ENCODE data around the gene CTBP2. TPM values are rescaled to one million over a fixed set of nuclear protein-coding genes. Genes with fewer than 3 reads are reported as not detected.

Gene CTBP2
- total and polyA plus RNA-seq, 10 of the 15 experiments (the other 5 are each of a cell fraction or from before 2014, with no cell fraction given), result 0.02 to 0.72 (median 0.06) TPM; not detected in 2

- Histone ChIP-seq H3K4me1 (ENCODE audit: control insufficient read depth, insufficient read depth, low read length) (peaks cover 17% of the 10 kb centered on the region), H3K36me3 (ENCODE audit: control insufficient read depth in 2 of 2, insufficient read depth in 2 of 2, low read length in 1 of 2) (peaks cover 0 to 4% of the 10 kb centered on the region in 2 experiments; a peak in 2 of 4 replicates), H2AFZ (ENCODE audit: control insufficient read depth, low read depth, low read length) (no peak overlapping the region), H3K4me2 (ENCODE audit: control insufficient read depth, insufficient read depth) (no peak overlapping the region), H3K4me3 (no peak overlapping the region), H3K9me3 (replicated peaks; ENCODE audit: control insufficient read depth, insufficient read depth, low read length) (no peaks in the 10 kb centered on the region), H3K79me2 (ENCODE audit: control insufficient read depth, insufficient read depth, low read length) (peaks cover 17% of the 10 kb centered on the region), H4K20me1 (ENCODE audit: control insufficient read depth, insufficient read depth) (no peaks in the 10 kb centered on the region), H3K27me3 (replicated peaks in 1 of 2; ENCODE audit: control insufficient read depth in 2 of 2, insufficient read depth in 2 of 2, low read length in 1 of 2) (no peaks in the 10 kb centered on the region), H3K9ac (ENCODE audit: control insufficient read depth, insufficient read depth, low read length) (no peak overlapping the region), H3K27ac (ENCODE audit: control insufficient read depth, insufficient read depth) (no peak overlapping the region)
- SMC1A ChIA-PET (ENCODE audit: uncharacterized antibody, unreplicated experiment), result no interaction called here
- intact Hi-C loops (cut with micrococcal nuclease; ENCODE audit: unreplicated experiment), result loop anchor here (5.0 kb wide), 1 partner anchor 47 kb away; no protein-coding TSS in a partner anchor
- in situ Hi-C loops (cut with MboI), result no loop called here
- POLR2A ChIA-PET, result no interaction called here
- ATAC-seq (no peak), FAIRE-seq (no peak), DNase-seq (ENCODE audit: low read depth, low spot score) (no peak)
- RAD21 ChIA-PET (ENCODE audit: unreplicated experiment), result no interaction called here
- BruUV-seq (replicated peaks), result no TSS peak
- CTCF ChIA-PET, result interaction anchor here (1.0 kb wide), 1 partner anchor 36 kb away, joined by 3 read pairs; no protein-coding TSS in a partner anchor
- WGBS (ENCODE audit: insufficient coverage, insufficient replicate concordance, low lambda C conversion rate, missing lambda C conversion rate), result 83% methylated on average over 7 of the region's 7 CpGs
- TF ChIP-seq MTA2 (IDR thresholded peaks at IDR 0.05; ENCODE audit: low read depth), result no peak
- no peak for TF ChIP-seq TAF1 (IDR thresholded peaks at IDR 0.05; ENCODE audit: borderline replicate concordance, low read depth, low read length)
- no peak for TF ChIP-seq CHD1 (IDR thresholded peaks at IDR 0.05; ENCODE audit: low read depth, low read length)
- TF ChIP-seq RFX5 (IDR thresholded peaks at IDR 0.05; ENCODE audit: low read depth, low read length), result no peak
- TF ChIP-seq SIN3A (IDR thresholded peaks at IDR 0.05; ENCODE audit: low read depth, low read length), result no peak
- TF ChIP-seq, protein P1, sequence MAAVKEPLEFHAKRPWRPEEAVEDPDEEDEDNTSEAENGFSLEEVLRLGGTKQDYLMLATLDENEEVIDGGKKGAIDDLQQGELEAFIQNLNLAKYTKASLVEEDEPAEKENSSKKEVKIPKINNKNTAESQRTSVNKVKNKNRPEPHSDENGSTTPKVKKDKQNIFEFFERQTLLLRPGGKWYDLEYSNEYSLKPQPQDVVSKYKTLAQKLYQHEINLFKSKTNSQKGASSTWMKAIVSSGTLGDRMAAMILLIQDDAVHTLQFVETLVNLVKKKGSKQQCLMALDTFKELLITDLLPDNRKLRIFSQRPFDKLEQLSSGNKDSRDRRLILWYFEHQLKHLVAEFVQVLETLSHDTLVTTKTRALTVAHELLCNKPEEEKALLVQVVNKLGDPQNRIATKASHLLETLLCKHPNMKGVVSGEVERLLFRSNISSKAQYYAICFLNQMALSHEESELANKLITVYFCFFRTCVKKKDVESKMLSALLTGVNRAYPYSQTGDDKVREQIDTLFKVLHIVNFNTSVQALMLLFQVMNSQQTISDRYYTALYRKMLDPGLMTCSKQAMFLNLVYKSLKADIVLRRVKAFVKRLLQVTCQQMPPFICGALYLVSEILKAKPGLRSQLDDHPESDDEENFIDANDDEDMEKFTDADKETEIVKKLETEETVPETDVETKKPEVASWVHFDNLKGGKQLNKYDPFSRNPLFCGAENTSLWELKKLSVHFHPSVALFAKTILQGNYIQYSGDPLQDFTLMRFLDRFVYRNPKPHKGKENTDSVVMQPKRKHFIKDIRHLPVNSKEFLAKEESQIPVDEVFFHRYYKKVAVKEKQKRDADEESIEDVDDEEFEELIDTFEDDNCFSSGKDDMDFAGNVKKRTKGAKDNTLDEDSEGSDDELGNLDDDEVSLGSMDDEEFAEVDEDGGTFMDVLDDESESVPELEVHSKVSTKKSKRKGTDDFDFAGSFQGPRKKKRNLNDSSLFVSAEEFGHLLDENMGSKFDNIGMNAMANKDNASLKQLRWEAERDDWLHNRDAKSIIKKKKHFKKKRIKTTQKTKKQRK (IDR thresholded peaks at IDR 0.05; ENCODE audit: low read depth, low read length), result no peak
- TF ChIP-seq NFXL1 (IDR thresholded peaks at IDR 0.05; ENCODE audit: borderline replicate concordance), result no peak
- TF ChIP-seq KLF5 (IDR thresholded peaks at IDR 0.05; ENCODE audit: partially characterized antibody), result no peak
- no peak for TF ChIP-seq NR2F1 (conservative IDR thresholded peaks at IDR 0.05)
- TF ChIP-seq NFYB (IDR thresholded peaks at IDR 0.05; ENCODE audit: insufficient read depth, low read depth, low read length), result no peak
- TF ChIP-seq RCOR1 (conservative IDR thresholded peaks at IDR 0.05; ENCODE audit: low read depth, low read length), result no peak
- no peak for TF ChIP-seq SREBF1 (IDR thresholded peaks at IDR 0.05; ENCODE audit: low read length)
- TF ChIP-seq SPI1 (IDR thresholded peaks at IDR 0.05; ENCODE audit: borderline replicate concordance, insufficient read depth, low read depth, low read length), result no peak
- TF ChIP-seq SRF (IDR thresholded peaks at IDR 0.05; ENCODE audit: low read depth in 2 of 2, low read length in 2 of 2), result no peak
- no peak for TF ChIP-seq REST (IDR thresholded peaks at IDR 0.05; ENCODE audit: low read depth, low read length)
- no peak for TF ChIP-seq SMC3 (IDR thresholded peaks at IDR 0.05; ENCODE audit: borderline replicate concordance, low read length)
- no peak for TF ChIP-seq NFIC (IDR thresholded peaks at IDR 0.05; ENCODE audit: low read depth, low read length)
Observed at GRCh38 chr10:124963866-124964720, 196.3 kb downstream of the CTBP2 start.

Data from GM12878 (cell line).